Right atrium auricular region (tissue), 2 donors: Measurements from ENCODE around the gene POLR2C. TPM values are rescaled to one million over a fixed set of nuclear protein-coding genes. Genes with fewer than 3 reads are reported as not detected.

Experiments
- DNase-seq: peaks from one replicate; pipeline ENCODE4 v3.0.0-alpha.2; 2019; ENCODE audit warnings: low spot score
- H3K27ac ChIP-seq, 2 donors: fragments of 200-600 bp; sonication (generic); 1 replicate in 1 of 2; 2 replicates in 1 of 2; pipeline ENCODE4 v1.5.1; 2016 to 2019
- H3K27me3 ChIP-seq, 2 donors: fragments of 200-600 bp; sonication (generic); one replicate each; pipeline versions ENCODE4 v1.5.1 to v1.6.0; 2017 to 2019
- H3K36me3 ChIP-seq: fragments of 200-600 bp; sonication (generic); one replicate; pipeline ENCODE4 v1.5.1; 2016
- H3K4me1 ChIP-seq, 2 donors: fragments of 200-600 bp; sonication (generic); one replicate each; pipeline versions ENCODE4 v1.5.1 to v1.6.0; 2017 to 2019
- H3K4me3 ChIP-seq, 2 donors: fragments of 200-600 bp; sonication (generic); 1 replicate in 1 of 2; 2 replicates in 1 of 2; pipeline ENCODE4 v1.5.1; 2017 to 2019; ENCODE audit warnings: mild to moderate bottlenecking in 1 of 2, moderate library complexity in 1 of 2
- H3K9me3 ChIP-seq, 2 donors: fragments of 200-600 bp; sonication (generic); one replicate each; pipeline ENCODE4 v1.5.1; 2019
- total RNA-seq, 2 donors: library from RNA; depleted of rRNA; stranded (reverse); fragments of >200 nt; gene quantifications; one replicate each; pipeline ENCODE4 v1.1.0, GENCODE V29; 2016
- TF ChIP-seq, protein P1 (sequence below), 2 donors: fragments of 200-600 bp; sonication (generic); IDR thresholded peaks; one replicate each; pipeline ENCODE4 v1.5.1; 2019; ENCODE audit warnings: antibody characterized with exemption in 2 of 2

POLR2C gene
- total RNA-seq, 2 donors from 2014 or later, result 76.8 to 86.3 TPM

DNA sequence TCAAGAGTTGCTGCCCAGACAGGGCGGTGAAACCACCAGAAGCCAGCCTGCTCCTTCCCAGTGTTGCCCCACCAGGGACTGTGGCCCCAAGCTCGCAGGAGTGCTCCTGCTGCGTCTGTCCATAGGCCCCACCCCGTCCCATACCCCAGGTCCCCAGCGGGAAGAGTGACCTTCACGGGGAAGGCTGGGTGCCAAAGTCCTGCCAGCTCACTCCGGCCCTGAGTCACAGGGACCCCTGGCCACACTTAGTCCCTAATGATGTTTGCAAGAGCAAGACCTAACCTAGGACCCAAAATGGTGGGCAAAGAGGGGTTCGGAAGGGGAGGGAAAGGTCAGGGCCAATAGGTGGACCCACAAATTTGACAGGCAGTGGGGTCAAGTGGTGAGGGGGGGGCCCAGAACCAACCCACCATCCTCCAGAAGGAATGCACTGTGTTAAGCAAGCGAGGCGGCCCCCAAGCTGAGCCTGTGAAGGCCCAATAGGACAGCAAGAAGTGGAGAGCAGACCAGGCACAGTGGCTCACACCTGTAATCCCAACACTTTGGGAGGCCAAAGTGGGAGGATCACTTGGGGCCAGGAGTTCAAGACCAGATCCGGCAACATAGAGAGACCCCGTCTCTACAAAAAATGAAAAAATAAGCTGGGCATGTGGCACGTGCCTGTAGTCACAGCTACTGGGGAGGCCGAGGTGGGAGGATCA, 20.5 kb downstream of the POLR2C start:
- Histone ChIP-seq H3K4me1 (peaks cover 0 to 52% of the 10 kb centered on the region in 2 donors), H3K36me3 (no peaks in the 10 kb centered on the region), H3K27ac (no peak overlapping the region), H3K27me3 (no peaks in the 10 kb centered on the region), H3K4me3 (no peak overlapping the region), H3K9me3 (no peaks in the 10 kb centered on the region)
- TF ChIP-seq, protein P1, sequence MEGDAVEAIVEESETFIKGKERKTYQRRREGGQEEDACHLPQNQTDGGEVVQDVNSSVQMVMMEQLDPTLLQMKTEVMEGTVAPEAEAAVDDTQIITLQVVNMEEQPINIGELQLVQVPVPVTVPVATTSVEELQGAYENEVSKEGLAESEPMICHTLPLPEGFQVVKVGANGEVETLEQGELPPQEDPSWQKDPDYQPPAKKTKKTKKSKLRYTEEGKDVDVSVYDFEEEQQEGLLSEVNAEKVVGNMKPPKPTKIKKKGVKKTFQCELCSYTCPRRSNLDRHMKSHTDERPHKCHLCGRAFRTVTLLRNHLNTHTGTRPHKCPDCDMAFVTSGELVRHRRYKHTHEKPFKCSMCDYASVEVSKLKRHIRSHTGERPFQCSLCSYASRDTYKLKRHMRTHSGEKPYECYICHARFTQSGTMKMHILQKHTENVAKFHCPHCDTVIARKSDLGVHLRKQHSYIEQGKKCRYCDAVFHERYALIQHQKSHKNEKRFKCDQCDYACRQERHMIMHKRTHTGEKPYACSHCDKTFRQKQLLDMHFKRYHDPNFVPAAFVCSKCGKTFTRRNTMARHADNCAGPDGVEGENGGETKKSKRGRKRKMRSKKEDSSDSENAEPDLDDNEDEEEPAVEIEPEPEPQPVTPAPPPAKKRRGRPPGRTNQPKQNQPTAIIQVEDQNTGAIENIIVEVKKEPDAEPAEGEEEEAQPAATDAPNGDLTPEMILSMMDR (IDR thresholded peaks at IDR 0.05), result no peak
- no peak for DNase-seq

DNA sequence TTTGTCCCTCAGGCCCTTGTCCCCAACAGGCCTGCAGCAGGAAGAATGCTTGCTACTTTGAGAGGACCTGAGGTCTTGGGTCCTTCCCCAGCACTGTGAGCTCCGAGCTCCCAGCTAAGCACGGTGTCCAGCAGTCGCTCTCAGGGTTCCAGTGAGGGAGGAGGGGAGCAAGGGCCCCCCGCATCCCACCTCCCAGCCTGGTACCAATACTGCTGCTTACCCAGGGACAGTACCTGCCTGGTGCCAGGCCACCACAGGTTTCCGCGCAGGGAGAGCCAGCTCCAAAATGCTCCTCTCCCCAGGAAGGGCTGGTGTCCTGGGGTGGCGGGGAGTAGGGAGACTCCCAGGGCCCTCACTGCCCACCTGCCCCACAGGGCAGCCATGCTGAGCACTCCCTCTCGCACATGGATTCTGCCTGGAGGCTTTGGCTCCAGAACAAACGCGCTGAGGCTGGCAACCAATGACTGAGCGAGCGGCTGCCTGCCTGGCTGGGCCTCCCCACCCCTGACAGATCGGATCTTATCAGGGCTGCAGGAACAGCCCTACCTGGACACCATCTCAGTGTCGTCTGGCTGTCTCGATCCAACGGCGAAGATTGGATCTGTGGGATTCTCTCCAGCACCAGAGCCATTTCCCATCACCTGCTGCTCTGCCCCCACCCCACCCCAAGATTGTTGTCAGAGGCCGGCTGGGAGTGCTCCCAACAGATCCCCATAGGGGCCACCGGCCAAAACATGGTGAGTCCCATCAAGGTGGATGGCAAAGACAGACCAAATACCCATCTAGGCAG, 21.4 kb downstream of the POLR2C start:
- Histone ChIP-seq H3K27ac (no peak overlapping the region), H3K36me3 (no peaks in the 10 kb centered on the region), H3K4me3 (no peak overlapping the region), H3K27me3 (no peaks in the 10 kb centered on the region), H3K4me1 (peaks cover 0 to 43% of the 10 kb centered on the region in 2 donors), H3K9me3 (no peaks in the 10 kb centered on the region)
- DNase-seq, result no peak
- TF ChIP-seq, protein P1 (IDR thresholded peaks at IDR 0.05), result no peak

DNA sequence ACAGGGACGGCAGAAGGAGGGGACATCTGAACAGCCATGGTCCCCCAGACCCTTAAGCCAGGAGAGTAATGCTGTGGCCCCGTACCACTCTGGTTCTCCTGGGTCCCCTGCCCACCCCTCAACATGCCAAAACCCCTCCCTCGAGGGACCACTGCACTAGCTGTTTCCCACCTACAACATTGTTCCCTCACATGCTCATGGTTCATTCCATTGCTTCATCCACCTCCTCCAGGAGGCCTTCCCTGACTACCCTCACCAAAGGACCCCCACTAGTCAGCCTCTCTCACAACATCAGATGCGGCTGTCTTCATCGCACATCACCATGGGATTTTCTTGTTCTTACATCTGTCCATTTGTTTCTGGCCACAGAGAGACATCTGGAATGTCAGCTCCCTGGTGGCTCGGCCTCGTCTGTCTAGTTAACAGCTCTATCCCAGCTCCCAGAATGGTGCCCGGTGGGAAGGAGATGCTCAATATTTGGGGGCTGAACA, 22.1 kb downstream of the POLR2C start:
- Histone ChIP-seq H3K27me3 (no peaks in the 10 kb centered on the region), H3K4me3 (no peak overlapping the region), H3K27ac (peak overlapping the region in 1 of 2 donors; percentile 73), H3K4me1 (peaks cover 0 to 36% of the 10 kb centered on the region in 2 donors), H3K36me3 (no peaks in the 10 kb centered on the region), H3K9me3 (no peaks in the 10 kb centered on the region)
- TF ChIP-seq, protein P1 (IDR thresholded peaks at IDR 0.05), result no peak
- DNase-seq, result no peak

DNA sequence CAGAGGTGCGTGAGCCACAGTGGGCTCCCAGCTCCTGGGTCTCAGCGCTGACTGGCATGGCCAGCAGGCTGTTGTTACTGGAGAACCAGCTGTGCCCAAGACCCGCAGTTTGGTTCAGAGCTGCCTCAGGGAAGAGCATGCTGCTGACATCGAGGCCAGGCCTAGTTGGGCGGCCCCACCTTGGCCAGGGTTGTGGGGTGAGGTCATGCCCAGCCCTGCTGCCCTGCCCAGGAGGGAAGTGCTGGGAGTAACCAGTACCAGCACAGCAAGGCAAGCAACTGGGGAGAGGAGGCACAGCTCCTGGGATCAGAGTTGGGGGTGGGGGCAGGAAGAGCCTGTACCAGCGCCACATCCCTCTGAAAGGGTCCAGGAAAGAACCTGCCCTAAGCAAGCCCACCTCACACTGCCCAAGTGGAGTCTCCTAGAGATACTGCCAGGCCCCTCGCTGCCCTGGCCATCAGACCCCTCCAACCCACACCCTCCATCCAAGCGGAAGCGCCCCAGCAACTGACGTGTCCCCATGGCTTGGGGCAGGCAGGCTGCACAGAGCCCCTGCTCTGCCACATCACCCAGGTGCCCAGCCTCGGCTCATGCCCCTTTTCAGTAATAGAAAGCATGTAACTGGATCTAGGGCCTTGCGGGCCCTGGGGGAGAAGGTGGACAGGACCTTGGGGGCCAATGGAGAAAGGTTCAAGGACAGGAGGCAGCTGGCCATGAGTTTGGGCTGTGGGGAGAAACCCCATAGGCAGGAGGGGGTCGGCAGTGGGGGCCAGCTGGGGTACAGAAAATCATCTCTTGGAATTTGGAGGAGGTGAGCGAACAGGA, 22.8 kb downstream of the POLR2C start:
- peak overlapping the region; percentile 70 to 76 for H3K4me3 ChIP-seq
- H3K9me3 ChIP-seq, result no peaks in the 10 kb centered on the region
- no peaks in the 10 kb centered on the region for H3K36me3 ChIP-seq
- H3K4me1 ChIP-seq, result peaks cover 0 to 30% of the 10 kb centered on the region in 2 donors
- H3K27me3 ChIP-seq, result no peaks in the 10 kb centered on the region
- H3K27ac ChIP-seq, result peak overlapping the region; percentile 73 to 75
- TF ChIP-seq, protein P1 (IDR thresholded peaks at IDR 0.05), result no peak
- no peak for DNase-seq

DNA sequence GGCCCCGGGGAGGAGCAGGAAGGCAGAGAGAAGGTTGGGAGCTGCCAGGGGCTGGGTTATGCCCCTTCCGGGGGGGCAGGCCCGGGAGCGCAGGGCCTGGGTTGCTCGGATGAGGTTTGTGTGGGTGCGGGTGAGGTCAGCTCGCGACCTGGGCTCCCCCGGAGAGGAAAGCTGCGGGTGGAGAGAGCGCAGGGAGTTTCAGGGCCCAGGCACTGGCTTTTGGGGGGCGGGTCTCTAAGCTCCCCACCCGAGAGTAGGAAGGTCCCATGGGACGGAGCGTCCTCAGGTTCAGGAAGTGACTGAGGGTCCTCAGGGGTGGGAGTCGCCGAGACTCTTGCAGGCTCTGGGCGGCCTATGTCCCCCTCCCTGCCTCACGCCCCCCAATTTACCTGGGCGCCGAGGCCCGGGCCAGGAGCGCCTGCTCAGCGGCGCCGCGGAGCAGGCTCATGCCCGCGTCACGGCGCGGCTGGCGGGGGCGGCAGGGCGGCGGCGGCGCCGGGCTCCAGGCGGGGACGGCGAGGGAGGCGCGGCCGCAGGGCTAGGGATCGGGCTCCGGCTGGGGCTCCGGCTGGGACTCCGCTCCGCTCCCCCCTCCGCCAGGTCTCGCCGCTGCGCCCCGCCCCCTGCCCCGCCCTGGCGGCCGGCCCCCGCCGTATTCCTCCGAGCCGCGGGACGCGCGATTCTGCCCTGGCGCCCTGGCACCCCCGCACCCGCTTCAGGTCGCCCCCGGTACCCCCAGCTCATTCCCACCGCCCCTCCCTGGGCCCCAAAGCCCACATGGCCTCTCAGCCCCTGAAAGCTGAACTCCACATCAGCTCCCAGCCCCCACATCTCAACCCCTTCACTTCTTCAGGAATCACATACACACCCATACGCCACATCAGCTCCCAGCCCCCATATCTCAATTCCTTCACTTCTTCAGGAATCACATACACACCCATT, 23.7 kb downstream of the POLR2C start, which contains the start of gene DOK4:
Gene DOK4, minus strand, starts transcription at position 578 of the 942 bp plus-strand sequence. CDS start 6,986 bp downstream, outside the sequence.
- peak within 1 kb of the TSS; percentile 70 to 76 for H3K4me3 ChIP-seq
- no peaks in the 10 kb centered on the region for H3K9me3 ChIP-seq
- no peak for DNase-seq
- TF ChIP-seq, protein P1 (IDR thresholded peaks at IDR 0.05), result no peak
- H3K4me1 ChIP-seq, result peaks cover 0 to 21% of the 10 kb centered on the region in 2 donors
- no peaks in the 10 kb centered on the region for H3K36me3 ChIP-seq
- H3K27ac ChIP-seq, result peak within 1 kb of the TSS; percentile 73 to 75
- no peaks in the 10 kb centered on the region for H3K27me3 ChIP-seq
